ENCODE measurements around the gene TMEM109.

Gene TMEM109

DNA sequence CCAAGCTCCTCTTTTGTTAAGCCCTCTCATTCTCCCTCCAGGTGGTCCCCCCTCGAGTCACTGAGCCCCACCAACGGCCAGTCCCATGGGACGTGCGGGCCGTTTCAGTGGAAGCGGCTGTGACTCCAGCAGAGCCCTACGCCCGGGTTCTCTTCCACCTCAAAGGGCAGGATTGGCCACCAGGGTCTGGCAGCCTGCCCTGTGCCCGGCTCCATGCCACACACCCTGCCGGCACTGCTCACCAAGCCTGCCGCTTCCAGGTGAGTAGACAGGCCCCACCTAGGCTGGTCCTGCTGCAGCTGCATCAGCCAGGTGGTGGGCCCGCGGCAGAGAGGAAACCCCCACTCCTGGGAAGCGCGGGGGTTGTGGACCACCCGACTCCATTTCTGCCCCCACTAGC, 13.6 kb downstream of the TMEM109 start:
- no peak for DNase-seq

GRCh38 chr11:60928563-60929001, 14.6 kb downstream of the TMEM109 start:
- DNase-seq = no peak

GRCh38 chr11:60929764-60930163, 15.8 kb downstream of the TMEM109 start:
- no peak for DNase-seq

DNA sequence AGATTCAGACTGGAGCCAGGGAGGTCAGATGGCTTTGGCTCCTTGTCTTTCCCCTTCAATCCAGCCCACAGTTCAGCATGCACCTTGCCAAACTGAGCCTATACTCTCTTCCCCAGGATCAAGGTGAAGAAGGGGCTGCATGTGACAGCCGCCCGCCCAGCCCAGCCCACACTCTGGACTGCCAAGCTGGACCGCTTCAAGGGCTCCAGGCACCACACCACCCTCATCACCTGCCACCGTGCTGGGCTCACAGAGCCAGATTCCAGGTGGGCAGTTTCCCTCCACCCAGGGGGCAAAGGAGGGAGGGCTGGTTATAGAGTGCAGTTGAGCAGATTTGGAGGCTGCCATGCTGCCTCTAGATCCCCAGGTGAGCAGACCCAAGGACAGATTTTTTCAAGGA, 16.4 kb downstream of the TMEM109 start:
- no peak for DNase-seq

DNA sequence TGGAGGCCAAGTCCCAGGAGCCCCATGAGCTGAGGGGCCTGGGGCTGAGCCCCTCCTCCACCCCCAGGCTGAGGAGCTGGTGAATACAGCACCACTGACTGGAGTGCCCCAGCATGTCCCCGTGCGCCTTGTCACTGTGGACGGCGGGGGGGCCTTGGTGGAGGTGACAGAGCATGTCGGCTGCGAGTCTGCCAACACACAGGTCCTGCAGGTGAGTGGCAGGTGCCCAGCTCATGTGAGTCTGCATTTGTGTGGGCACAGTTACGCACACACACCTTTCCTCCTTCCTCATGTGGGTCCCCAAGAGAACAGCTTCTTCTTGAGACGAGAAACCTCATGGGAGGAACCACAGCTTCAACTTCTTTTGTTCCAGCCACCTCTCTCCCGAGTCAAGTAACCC, 18.0 kb downstream of the TMEM109 start:
- DNase-seq = no peak

DNA sequence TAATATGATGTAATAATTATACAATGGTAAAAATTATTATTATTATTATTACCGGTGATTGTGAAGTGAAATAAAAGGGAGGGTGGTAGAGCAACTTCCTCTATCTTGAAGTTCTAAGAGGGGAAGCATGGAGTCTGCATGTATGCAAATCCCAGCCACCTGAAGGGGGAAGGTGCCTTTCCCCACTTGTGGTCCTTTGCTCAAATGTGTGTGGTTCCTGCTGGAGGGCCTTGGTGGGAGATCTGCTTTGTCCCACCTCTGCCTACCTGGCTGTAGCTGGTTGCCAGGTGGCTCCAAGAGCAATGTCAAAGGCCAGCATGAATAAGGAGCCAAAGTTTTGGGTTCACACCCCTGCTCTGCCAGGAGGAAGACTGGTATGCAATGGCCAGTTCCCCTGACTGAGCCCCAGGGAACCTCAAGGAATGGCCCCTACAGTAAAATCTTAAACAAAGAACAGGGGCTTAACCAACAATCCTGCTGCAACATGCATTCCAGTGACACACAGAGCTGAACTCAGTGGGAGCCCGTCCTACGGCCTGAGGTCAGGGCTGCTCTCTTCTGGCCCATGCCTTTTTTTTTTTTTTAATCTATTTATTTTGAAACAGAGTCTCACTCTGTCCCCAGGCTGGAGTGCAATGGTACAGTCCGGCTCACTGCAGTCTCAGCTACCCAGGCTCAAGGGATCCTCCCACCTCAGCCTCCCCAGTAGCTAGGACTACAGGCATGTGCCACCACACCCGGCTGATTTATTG, 18.8 kb downstream of the TMEM109 start:
- no peak for DNase-seq

DNA sequence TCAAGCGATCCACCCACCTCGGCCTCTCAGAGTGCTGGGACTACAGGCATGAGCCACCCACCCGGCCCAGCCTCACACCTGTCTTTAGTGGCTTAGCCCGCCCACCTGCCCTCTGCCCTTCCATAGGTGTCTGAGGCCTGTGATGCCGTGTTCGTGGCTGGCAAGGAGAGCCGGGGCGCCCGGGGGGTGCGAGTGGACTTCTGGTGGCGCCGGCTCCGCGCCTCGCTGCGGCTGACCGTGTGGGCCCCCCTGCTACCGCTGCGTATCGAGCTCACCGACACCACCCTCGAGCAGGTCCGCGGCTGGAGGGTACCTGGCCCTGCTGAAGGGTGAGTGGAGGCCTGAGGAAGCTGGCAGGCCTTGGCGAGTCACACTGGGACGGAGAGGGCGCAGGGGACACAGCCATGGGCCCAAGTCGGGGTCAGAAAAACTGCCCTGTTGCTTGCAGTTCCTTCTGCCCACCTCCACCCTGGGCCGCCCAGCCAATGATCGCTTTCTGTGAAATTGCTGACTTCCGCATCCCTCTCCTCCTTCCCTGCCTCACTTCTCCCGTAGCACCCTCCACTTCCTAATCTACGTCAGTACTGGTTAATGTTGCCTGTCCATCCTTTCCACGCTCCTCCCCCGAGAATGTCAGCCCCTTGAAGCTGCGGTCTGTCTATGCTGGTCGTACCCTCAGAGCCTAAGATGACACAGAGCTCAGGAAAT, 19.6 kb downstream of the TMEM109 start:
- DNase-seq = no peak

DNA sequence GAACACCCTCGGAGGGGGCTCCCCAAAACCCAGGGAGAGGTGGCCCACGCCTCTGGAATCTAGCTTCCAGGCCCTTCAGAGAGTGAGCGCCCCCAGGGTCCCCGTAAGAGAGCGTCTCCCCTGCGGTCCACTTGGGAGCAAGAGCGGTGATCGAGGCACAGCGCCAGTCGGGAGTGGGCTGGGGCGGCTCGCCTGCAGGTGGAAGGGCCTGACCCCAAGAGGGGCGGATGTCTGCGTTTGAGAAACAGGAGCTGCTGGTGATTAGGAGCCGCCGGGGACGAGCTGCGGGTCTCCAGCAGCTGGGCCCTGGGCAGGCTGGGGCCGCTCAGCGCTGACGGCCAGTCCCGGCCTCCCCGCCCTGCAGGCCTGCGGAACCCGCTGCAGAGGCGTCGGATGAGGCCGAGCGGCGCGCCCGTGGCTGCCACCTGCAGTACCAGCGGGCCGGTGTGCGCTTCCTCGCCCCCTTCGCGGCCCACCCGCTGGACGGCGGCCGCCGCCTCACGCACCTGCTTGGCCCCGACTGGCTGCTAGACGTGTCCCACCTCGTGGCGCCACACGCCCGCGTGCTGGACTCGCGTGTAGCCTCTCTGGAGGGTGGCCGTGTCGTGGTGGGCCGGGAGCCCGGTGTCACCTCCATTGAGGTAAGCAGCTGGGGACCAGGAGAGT, 20.3 kb downstream of the TMEM109 start:
- no peak for DNase-seq

GRCh38 chr11:60934790-60935605, 21.0 kb downstream of the TMEM109 start:
- no peak for DNase-seq

GRCh38 chr11:60935676-60936442, 21.9 kb downstream of the TMEM109 start:
- no peak for DNase-seq

DNA sequence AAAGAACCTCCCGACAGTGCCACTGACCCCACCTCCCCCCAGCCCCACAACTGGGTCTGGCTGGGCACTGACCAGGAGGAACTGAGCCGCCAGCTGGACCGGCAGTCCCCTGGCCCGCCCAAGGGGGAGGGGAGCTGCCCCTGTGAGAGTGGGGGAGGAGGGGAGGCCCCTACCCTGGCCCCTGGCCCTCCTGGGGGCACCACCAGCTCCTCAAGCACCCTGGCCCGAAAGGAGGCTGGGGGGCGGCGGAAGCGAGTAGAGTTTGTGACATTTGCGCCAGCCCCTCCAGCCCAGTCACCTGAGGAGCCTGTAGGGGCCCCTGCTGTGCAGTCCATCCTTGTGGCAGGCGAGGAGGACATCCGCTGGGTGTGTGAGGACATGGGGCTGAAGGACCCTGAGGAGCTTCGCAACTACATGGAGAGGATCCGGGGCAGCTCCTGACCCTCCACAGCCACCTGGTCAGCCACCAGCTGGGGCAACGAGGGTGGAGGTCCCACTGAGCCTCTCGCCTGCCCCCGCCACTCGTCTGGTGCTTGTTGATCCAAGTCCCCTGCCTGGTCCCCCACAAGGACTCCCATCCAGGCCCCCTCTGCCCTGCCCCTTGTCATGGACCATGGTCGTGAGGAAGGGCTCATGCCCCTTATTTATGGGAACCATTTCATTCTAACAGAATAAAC, 22.6 kb downstream of the TMEM109 start:
- no peak for DNase-seq

GRCh38 chr11:60937144-60937527, 23.2 kb downstream of the TMEM109 start:
- no peak for DNase-seq

DNA sequence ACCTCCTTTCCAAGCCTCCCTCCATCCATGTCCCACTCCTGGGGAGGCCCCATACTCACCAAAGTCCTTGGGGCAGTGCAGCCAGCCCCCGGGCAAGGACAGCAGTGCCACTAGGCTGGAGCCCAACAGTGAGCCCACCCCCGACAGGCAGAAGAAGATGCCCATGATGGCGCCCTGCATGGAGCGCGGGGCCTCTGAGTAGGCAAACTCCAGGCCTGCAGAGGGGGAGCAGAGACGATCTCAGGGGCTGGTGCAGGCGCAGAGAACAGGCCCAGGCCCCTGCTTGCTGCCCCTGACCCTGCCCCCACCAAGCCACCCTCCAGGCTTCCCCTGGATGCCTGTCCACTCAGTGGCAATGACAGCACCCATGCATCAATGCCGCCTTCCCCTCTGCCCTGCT, 23.9 kb downstream of the TMEM109 start:
- DNase-seq = no peak

GRCh38 chr11:60938500-60938899, 24.5 kb downstream of the TMEM109 start:
- no peak for DNase-seq

GRCh38 chr11:60939301-60939700, 25.3 kb downstream of the TMEM109 start:
- no peak for DNase-seq

DNA sequence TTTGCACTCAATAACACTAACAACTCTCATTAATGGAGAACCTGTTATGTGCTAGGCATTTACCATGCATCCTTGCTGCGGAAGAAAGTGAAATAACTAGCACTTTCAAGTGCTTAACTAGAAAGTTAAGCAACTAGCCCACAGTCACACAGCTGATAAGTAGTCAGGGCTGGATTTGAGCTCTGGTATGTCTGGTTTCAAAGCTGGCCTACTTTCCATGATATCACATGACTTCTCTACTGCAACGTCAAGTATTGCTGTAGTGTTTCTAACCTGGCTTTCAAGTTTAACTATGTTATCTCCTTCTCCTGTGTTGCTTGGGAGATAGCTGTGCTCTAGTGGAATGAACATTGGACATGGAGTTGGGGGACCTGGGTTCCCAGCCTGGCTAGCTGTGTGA, 25.9 kb downstream of the TMEM109 start:
- no peak for DNase-seq

DNA sequence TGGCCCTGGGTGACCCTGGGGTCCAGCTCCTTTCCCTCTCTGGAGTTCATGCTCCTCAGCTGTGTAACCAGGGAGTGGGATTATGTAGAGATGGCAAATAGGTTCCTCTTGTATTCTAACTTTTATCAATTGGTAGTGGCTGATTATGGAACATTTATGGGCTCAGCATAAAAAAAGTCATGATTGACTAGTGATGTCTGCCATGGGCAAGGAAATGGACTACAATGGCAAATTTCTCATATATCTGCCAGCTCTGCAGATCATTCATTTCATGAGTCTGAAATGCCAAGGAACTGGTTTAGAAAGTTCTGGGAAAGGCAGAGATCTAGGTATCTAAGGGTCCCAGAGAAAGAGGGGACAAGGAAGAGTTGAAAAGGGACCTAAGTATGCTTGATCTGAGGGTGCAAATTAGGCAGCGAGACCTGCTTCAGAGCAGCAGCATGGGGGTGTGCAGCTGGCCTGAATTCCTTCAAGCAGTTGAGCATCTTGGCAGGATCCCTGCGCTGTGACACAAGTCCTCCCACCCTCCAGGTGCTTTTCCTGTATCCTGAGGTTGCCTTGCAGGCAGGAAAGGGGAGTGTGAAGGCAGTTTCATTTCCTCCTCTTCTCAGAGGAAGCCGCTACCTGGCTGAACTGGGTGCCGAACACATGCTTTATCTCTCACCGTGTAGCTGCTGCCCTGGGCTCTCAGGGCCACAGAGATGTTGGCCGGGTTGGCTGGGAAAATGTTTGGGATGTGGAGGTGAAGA, 27.6 kb downstream of the TMEM109 start:
- DNase-seq = no peak

DNA sequence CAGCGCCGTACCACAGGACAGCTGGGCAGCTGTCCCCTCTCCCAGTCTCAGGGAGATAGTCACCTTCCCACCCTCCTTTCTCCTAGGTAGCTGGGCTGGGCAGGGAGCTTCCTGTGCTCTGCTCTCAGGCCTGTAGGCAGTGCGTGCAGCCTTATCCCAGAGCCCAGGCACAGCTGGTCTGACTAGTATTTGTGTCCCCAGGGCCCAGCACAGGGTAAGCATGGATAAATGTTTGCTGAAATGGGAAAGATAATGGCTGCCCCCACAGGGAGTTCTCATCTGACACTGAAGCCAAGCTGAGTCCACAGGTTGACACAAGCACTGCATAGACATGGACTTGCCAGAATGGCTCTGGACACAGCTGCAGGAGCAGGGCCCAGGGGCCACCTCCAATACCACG, 28.3 kb downstream of the TMEM109 start:
- DNase-seq = no peak

DNA sequence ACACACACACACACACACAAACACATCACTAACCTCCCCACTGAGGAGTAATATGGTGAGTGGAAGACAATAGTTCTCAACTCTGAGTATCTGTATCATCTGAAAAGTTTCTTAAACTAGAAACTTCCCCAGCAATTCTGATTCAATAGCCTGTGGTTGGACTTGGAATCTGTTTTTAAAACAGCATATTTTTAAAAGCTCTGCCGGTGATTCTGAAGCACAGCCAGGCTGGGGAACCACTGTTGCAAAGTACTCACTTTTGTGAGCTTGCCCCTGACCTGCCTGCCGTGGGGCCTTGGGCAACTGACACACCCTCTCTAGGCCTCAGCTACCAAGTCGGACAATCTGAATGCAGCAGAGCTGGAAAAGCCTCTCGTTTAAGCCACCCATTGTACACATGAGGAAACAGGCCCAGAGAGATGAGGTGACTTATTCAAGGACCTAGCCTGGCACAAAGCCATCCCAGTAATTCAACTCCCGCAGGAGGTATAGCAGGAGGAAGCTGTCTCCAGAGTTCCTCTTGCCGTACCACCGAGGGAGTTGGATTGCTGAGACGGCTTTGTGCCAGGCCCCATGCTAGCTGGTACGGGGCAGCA, 29.1 kb downstream of the TMEM109 start:
- no peak for DNase-seq

DNA sequence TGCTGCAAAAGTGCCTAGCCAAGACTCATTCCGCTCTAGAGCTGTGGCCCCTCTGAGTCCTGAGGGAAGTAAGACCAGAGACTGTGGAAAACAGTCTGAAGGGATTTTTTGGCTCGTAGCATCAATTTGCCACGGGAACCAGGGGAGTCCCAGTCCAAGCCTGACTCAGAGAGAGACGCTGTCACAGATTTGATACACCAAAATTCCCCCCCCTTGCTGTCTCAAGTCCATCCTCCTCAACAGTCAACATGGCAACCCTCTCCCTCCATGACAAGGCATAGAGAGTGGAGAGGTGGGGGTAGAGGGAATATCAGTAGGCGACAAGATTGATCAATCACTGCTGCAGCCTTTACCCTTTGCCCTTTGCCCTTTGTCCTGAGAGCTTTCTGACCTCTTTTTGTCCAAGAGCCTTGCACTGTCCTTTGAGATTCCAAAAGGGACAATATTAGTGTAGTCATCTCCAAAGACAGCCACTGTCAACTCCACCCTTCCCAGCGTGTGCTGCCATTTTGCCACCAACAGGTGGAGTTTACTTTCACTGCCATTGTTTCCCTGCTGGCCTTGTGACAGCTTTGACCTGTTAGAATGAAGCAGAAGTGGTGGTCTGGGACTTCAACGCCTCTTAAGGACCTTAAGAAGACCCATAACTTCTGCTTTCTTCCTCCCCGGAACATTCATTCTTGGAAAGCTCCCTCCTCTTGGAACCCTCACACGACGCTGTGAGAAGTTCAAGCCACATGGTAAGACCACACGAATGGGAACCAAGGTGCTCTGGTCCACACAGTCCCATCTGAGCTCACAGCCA, 30.7 kb downstream of the TMEM109 start:
- DNase-seq = no peak

Measured in NCI-H1417 treated with DMSO at 0.1 percent for 48 hours (cell line).